Epithelial cell of prostate (primary cell): ENCODE measurements around the gene XG.
"Not testable (repeated sequence)": the region's sequence is repeated elsewhere in the genome, so short reads cannot be mapped to it uniquely, and the experiment has no call there.

Source experiments
- DNase-seq: peaks from one replicate; pipeline ENCODE4 v3.0.0-alpha.2; 2011; ENCODE audit warnings: low read depth, low spot score
- H3K27ac ChIP-seq: fragments of 450-650 bp; 2 replicates; pipeline ENCODE4 v1.5.1; 2017; ENCODE audit warnings: mild to moderate bottlenecking

The XG gene

GRCh38 chrX:2811271-2811670 is 59.4 kb downstream of the XG start:
- no peak for DNase-seq
- peak overlapping the region; percentile 48 for H3K27ac ChIP-seq

DNA sequence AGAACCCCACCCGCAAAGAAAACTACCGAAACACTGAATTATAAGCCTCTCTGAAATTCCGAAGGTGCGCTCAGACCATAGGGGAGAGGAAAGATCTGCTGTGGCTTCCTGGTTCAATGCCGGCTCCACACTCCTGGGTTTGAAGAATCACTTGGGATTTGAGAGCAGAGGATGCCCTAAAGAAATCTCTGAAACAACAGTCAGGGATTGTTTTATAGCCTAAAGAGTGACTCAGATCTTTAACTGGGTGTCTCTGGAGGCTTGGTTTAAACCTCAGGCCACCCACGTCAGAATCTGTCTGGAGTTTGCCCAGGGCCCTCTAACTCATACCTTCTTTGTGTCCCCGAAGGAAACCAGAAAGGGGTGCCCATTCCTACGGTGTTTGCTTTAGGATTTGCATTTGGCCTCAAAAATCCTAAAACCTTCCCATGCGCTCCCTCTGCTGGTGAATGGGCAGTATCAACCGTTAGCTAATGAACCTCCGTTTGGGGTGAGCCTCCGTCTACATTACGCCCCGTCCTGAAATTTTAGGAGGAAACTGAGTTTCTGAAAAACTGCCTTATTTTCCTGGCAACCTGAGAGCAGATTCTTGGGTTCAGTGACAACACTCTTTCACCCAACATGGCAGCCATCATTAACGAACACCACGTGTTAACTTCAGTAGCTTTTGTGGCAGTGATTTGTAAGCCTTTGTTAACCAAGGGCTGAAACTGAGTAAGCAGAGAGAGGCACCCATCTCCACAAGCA is 60.5 kb downstream of the XG start:
- peak overlapping the region; percentile 48 for H3K27ac ChIP-seq
- not testable (repeated sequence) for DNase-seq

- no peak for DNase-seq
- no peak overlapping the region for H3K27ac ChIP-seq
Measured at GRCh38 chrX:2817036-2817435, 65.2 kb downstream of the XG start.

GRCh38 chrX:2819345-2820135 is 67.7 kb downstream of the XG start:
- no peak overlapping the region for H3K27ac ChIP-seq

DNA sequence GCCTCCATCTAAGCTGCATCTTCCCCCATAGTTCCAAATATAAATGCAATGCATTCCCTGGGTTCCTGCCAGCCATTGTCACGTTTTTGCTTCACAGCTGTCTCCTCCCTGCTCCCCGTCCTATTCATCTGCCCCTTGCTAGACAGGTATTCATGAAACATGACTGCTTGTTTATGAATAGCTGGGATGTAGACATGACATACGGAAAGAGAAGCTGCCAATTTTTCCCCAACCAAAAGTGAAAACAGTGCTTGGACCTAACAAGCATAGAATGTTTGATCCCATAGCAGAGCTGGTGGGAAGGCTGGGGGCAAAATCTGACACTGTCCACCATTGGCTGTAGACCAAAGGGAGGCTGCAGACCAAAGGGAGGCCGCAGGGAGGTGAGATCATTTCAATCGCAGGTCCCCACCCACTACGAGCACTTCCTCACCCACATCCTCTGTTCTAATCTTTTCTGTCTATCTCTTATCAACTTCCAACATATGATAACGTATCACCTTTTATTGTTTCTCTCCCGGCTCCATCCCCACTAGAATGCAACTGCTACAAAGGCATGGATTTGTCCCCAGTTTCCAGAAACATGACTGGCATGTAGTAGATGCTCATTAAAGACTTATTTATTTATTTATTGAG is 68.4 kb downstream of the XG start:
- H3K27ac ChIP-seq = no peak overlapping the region
- no peak for DNase-seq

More at GRCh38 chrX:2819345-2820135, 67.7 kb downstream of the XG start:
- no peak for DNase-seq

DNA sequence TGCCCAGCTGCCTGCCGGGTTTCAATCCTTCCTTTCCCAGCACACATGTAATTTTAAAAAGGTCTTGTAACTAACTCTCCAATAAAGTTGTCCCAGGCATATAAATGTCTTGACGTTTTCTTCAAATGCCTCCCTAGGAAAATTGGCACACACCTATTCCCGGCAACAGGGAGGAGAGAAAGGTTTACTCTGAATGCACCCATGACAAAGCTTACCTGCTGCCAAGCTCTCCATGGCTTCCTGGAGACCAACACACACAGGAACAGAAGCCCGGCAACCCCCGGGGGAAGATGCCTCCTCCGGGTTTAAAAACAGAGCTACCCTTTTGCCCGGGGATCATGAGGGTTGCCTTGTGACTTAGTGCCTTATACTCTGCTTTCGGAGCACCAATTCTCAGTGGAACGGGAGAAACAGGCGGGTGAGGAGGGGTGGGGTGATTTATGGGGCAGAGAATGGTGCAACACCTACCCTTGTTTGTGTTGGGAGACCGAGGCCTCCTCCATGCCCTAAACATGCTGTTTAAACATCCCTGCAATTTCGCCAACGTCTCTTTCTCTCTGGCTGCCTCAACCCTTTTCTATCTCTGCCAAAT is 72.1 kb downstream of the XG start:
- no peak for DNase-seq
- no peak overlapping the region for H3K27ac ChIP-seq

DNA sequence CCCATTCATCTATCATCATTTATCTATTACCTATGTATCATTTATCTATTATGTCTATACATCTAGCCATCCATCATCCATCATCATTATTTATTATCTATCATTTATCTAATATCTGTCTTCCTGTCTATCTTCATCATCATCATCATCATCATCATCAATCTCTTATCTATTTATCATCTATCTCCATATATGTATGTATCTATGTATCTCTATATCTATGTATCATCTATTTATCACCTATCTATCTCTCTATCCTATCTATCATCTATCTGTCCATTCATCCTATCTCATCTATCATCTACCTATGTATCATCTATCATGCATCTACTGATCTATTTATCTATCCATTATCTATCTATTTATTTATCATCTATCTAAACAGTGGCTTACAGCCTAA is 73.0 kb downstream of the XG start:
- H3K27ac ChIP-seq = no peak overlapping the region
- DNase-seq = no peak

DNA sequence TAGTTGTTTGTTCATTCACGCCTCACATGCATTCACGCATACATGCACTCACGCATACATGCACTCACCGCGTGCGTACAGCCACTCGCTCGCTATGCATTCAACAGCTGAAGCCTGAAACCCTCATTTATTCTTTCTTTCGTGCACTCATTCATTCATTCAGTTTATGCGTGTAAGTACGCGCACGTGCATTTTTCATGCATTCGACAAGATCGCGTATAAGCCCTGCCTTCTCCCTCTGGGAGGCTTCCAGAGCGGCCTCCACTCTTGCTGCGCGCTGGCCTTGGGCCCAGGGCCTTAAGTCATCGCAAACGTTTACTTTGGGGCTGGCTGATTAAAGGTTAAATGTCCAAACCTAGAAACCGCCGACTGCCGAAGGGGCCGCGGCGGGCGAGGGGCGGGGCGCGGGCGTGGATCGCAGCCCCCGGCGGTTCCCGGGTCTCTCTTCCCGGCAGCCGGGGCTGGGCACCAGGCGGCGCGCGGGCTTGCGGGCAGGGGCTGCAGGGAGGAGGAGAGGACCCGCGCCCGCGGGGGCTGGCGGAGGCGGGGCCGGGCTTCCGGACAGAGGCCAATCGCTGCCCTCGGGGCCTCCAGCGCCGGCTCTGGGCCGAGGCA is 76.6 kb downstream of the XG start, which contains the start of gene GYG2:
Gene GYG2, plus strand, starts transcription at position 587 of the 615 bp plus-strand sequence. CDS start 1,259 bp downstream, outside the sequence.
- H3K27ac ChIP-seq = no peak within 1 kb of the TSS
- DNase-seq = no peak

DNA sequence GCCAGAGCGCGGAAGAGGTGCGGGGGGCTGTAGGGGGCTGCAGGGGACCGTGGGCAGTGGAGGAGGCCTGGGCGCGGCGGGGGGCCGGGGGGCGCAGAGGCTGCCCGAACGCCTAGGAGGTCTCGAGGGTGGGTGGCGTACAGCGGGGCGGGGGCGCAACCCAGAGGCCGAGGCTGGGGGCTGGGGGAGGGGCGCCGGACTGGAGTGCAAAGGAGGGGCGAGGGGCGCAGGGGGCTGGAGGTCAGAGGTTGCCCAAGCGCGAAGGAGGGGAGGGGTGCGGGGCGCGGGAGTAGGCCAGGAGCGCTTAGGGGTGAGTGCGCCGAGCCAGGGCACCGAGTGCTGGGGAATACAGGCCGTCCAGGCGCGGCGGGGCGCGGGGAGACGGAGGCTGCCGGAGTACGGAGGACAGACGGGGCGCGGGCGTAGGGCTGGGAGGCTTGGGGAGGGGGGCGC is 77.1 kb downstream of the XG start:
- no peak for DNase-seq
- H3K27ac ChIP-seq = no peak overlapping the region

DNA sequence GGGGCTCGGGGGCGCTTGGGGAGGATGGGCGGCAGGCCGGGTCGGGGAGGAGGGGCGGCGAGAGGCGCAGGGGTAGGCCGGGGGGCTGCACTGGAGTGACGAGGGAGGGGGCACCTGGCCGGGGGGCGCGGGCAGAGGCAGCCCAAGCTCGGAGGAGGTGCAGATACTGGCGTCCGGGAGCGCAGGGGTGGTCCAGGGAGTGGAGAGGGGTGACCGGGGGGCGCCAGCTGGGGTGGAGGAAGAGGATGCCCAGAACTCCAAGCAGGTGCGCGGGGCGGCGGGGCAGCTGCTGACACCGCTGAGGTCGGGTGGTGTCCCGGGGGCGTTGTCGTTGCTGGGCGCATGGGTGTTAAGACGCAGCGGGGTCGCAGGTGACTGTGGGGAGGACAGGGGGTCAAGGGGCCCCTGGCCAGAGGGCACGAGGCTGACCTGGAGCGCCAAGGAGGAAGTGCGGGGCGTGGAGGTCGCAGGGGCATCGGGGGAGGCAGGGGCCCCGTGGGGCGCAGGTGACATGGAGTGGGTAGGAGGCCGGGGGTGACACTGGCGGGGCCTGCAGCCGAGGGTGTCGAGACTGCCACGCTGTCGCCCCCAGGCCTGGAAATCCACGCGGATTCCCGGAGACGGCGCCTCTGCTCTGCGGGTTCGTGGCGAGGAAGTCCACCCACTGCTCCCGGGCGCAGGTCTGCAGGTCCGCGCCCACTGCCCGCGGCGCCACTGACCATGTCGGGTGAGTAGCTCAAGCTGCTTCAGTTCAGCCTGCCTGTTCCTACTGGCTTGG is 77.8 kb downstream of the XG start:
- no peak for DNase-seq
- H3K27ac ChIP-seq = no peak overlapping the region

GRCh38 chrX:2831471-2832228 is 79.8 kb downstream of the XG start:
- DNase-seq = no peak
- no peak overlapping the region for H3K27ac ChIP-seq

DNA sequence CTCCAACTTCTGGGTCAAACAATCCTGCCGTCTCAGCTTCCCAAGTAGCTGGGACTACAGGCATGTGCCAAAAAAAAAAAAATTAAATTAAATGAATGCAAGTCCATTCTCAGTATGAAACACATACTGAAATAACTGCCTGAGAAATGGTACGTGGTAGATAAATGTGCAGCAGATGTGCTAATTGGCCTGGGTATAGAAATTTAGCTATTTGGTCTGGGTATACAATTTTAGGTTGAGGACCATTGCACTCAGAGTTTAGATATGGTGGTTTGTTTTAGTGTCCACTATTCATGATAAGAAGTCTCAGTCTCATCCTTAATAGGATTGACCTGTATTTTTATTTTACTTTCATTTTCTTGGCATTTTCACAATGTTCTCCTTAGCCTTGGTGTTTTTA is 86.1 kb downstream of the XG start:
- no peak overlapping the region for H3K27ac ChIP-seq
- no peak for DNase-seq

DNA sequence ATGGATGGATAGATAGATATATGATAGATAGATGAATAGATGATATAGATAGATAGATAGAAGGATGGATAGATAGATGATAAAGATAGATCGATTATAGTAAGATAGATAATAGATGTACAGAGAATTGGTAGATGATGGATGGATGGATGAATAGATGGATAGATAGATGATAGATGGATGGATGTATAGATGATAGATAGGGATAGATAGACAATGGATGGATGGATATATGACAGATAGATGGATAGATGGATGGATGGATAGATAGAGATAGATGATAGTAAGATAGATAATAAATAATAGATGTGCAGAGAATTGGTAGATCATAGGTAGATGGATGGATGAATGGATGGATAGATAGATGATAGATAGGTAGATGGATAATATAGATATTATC is 89.1 kb downstream of the XG start:
- DNase-seq = no peak
- no peak overlapping the region for H3K27ac ChIP-seq

DNA sequence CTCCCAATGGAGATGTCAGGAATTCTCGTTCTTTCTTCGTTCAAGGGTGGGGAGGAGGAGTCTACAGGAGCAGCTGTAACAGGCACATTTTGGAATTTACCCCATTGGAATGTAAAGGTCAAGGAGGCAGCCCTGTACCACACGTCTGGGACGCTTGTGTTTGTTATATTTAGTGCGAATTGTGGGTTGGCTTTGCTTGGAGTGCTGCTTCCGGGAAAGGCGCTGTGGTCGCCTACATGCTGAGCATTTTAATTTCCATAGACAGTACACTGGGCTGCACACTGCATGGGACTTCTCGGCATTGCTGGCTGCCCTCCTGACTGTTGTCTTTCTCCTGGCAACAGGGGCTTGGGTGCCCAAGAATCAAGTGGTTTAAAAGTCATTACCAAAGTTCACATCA is 89.7 kb downstream of the XG start:
- DNase-seq = no peak
- H3K27ac ChIP-seq = no peak overlapping the region

GRCh38 chrX:2846992-2847391 is 95.2 kb downstream of the XG start:
- no peak overlapping the region for H3K27ac ChIP-seq
- DNase-seq = no peak

GRCh38 chrX:2848871-2849301 is 97.0 kb downstream of the XG start:
- H3K27ac ChIP-seq = no peak overlapping the region

DNA sequence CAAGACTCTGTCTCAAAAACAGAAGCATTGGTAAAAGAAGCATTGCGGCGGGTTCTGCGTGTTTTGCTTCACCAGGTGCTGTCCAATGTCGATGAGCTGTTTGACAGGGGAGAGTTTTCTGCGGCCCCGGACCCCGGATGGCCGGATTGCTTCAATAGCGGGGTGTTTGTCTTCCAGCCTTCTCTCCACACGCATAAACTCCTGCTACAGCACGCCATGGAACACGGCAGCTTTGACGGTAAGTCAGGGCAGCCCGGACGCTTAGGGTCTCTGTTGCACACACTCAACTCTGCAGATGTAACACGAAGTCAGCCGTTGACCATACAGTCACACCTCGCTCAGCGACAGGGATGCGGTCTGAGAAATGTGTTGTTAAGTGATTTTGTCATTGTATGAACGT is 103.1 kb downstream of the XG start:
- no peak for DNase-seq
- no peak overlapping the region for H3K27ac ChIP-seq

More at GRCh38 chrX:2848871-2849301, 97.0 kb downstream of the XG start:
- DNase-seq = no peak

DNA sequence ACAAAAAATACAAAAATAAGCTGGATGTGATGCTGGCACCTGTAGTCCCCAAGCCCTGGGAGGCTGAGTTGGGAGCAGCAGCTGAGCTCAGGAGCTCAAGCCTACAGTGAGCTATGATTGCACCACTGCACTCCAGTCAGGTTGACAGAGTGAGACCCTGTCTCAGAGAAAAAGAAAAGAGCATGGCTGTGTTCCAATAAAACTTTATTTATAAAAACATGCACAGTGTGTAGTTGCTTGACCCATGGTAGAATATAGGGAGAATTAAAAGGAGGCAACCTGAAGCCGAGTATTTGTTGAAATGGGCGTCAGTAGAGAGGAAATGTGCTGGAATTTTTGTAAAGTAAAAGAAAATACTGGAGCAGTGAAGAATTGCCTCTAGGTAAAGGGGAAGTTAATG is 103.9 kb downstream of the XG start:
- no peak overlapping the region for H3K27ac ChIP-seq
- DNase-seq = no peak

- no peak overlapping the region for H3K27ac ChIP-seq
- no peak for DNase-seq
Measured at GRCh38 chrX:2857566-2857965, 105.7 kb downstream of the XG start.
